Stimulated activated CD8-positive, alpha-beta memory T cell treated with anti-CD3 and anti-CD28 coated beads, Interleukin-4, amount 100 ng/mL, for 24 hours (primary cell): Measurements from ENCODE around the gene CD300E.
"Not testable (repeated sequence)": the region's sequence is repeated elsewhere in the genome, so short reads cannot be mapped to it uniquely, and the experiment has no call there.

Experiments
- DNase-seq: peaks from one replicate; pipeline ENCODE4 v3.0.0-alpha.2; 2020; ENCODE audit warnings: low read depth

Gene CD300E

DNA sequence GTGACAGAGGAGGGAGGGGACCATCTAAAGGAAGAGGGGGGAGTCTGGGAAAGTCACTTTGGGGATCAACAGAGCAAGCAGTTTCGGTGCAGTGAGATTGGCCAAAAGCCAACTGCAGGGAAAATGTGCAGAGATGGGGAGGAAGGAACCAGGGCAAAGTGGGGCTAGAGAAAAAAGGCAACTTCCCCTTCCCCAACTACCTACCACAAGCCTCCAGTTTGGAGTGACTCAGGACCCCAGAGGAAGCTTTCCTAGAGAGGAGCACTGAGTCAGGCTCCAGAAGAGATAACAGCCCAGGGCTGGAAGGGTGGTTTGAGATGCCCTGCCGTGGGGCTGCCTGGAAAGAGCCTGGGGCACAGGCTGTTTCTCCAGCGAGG, 24.5 kb downstream of the CD300E start:
- DNase-seq = no peak

DNA sequence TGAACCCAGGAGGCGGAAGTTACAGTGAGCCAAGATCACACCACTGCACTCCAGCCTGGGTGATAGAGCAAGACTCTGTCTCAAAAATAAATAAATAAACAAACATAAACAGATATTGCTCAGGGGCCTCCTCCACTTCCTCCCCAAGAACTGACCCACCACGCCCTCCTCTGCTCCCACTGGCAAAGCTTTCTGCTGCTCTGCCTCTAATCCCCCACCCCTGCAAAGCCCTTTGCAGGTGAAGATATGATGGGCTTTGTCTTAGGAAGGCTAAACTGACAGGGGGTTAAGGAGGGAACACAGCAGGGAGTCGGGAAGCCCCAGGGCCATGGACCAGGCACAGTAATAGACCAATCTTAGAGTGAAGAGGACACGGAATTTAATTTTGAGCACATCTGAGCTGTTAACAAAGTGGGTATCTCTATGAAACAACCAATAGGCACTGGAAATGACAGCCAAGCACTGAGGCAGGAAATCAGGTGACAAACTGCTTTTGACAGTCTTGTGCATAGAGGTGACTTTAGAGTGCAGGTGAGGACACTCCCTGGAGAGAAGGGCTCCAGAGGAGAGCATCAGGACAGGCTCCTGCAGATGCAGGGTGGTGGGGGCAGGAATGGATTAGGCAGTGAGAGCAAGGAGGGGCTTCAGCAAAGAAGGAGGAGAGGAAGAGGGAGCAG, 25.1 kb downstream of the CD300E start:
- DNase-seq = no peak

DNA sequence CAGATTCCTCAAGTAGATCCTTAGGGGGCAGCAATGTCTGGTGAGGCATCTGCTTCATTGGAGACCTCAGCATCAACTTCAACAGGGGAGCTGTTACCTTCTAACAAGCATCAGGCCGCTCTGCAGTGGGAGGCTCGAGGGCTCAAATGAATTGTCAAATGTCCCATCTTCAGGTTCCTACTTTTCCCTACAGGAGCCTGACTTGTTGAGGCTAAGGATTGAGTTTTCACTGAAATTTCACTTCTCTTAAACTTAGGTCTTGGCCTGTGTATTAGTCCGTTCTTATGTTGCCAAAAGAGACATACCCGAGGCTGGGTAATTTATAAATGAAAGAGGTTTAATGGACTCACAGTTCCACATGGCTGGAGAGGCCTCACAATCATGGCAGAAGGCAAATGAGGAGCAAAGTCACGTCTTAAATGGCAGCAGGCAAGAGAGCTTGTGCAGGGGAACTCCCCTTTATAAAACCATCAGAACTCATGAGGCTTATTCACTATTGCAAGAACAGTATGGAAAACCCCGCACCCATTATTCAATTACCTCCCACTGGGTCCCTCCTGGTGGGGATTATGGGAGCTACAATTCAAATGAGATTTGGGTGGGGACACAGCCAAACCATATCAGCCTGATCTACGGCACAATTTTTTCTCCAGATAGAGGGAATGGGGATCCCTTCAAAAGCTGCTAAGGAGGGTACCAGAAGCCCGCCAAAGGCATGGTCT, 26.3 kb downstream of the CD300E start:
- DNase-seq = no peak

DNA sequence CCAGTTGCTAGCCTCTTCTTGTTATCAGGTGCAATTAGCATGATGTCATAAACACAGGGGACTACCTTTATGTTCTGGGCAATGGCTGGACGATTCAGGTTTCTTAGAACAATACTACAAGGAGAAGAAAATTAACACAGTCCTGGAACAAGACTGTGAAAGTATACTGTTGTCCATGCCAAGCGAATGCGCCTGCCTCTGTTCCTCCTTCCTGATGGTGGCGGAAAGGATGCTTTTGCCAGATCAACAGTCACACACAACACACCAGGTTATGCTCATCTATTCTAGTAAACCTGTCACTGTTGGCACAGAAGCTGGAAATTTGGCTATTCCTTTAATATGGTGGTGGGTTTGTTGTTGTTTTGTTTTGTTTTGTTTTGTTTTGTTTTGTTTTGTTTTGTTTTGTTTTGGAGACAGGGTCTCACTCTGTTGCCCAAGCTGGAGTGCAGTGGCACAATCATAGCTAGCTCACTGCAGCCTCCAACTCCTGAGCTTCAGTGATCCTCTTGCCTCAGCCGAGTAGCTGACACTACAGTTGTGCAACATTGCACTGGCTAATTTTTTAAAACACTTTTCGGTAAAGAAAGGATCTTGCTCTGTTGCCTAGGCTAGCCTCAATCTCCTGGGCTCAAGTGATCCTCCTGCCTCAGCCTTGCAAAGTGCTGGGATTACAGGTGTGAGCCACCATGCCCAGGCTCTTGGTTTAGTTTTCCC, 28.3 kb downstream of the CD300E start:
- DNase-seq = no peak

DNA sequence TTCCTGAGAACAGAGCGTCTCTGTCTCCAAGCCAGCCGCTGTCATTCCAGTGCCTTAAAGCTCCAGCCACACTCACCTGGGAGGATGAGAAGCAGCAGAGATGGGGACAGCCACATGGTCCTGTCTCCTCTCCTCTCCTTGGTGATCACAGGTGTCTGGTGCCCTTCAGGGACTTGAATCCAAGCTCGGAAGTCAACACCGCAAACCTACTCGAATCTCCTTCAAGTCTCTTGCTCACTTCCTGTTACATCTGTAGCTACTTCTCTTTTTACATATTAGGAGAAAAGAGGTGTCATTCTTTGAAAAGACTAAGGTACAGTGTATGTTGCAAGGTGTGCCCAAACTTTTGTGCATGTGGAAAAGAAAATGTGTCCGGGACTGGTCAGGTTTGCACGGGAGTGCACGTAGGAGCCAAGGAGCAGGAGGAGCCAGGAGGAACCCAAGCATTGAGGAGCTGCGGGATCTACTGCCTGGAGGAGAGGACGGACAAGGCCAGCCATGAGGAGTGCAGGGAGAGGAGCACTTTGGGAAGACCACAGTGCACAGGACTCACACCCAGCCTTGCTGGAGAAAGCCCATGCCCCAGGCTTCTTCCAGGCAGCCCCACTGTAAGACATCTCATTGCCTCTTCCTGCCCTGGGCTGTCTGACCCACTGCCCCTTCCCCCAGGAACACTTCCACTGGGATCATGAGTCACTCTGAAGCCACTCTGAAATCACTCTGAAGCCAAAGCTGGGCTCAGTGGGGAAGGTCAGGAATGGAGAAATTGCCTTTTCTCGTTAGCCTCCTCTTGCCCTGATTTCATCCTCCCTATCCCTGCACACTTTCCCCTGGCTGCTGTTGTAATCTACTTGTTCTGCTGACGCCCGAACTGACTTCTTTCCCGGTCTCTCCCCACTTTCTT, 31.2 kb downstream of the CD300E start, which contains the start of gene CD300LD:
CD300LD (minus strand) TSS at position 197 of the 904 bp plus-strand sequence; CDS start at position 116, 81 bp downstream.
- DNase-seq = no peak

DNA sequence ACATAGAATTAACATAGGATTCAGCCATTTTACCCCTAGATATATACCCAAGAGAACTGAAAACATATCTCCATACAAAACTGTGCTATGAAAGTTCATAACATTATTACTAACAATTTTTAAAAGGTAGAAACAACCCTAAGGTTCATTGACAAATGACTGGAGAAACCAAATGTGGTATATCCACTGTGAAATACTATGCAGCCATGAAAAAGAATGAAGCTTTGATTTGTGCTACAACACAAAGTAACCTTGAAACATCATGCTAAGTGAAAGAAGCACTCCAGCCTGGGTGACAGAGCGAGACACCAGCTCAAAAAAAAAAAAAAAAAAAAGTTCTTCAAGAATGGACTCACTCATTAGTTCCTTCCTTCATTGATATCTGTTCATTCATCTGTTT, 32.0 kb downstream of the CD300E start:
- no peak for DNase-seq

DNA sequence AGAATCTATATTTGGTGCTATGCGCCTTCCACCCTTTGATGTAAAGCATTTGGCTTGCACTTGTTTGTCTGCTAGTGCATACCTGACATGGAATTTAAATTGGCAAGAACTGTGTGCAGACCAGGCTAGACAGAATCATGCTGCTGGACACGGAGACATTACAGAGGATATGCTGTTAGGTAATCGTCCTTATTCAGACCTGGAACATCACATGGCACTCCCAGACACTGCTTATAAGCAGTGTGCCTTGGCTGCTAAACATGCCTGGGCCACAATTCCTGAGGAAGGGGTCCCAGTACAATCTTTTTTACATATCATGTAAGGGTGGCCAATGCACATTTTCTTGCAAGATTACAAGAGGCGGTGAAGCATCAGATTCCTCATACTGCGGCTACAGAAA, 37.8 kb downstream of the CD300E start:
- no peak for DNase-seq

DNA sequence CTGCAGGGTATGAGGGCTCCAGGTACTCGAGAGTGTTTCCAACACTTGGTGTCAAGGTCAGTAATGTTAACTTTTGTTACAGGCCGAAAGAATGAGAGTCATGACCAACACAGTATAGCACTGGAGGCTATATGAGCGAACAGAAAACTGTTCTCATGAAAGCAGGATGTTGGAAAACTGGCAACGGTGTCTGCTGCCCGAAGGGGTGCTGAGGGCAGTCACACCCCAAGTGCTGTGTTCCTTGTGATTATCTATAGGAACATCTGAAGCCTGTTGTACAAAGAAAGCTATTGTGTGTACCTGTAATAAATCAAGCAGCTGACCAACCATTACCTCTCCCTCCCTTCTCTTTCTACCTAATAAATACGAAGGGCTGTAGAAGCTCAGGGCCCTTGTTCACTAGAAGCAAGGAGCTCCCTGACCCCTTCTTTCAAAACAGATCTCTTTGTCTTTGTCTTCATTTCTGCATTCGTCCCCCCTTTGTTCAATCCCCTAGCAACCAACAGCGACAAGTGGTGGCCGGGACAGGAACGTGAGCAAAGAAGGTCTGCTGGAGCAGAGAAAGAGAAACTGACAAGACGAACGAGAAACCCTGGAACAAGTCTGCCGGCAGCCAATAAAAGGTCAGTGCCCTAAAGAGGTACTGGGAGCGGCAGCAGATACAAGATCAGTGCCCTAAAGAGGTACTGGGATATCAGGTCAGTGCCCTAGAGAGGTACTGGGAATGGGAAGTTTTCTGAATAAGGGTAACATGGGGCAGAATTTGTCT, 39.1 kb downstream of the CD300E start:
- DNase-seq = no peak

DNA sequence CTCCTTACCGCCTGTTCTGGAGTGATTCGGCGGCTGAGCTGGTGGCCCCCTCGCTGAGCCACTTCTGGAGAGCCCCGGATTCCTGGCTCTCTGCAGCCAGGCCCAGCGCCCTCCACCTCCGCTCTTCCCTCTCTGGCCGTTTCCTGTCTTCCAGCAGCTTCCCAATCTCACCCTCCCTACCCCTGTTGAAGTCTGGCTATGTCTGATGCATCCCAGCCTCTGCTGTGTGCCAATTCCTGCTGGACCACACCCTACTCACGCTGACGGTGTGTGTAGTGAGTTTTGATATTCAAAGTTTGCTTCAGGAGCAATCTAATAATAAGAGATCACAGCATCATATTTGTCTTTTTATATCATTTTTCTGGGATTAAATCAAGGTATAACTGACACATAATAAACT, 40.9 kb downstream of the CD300E start:
- DNase-seq = no peak

DNA sequence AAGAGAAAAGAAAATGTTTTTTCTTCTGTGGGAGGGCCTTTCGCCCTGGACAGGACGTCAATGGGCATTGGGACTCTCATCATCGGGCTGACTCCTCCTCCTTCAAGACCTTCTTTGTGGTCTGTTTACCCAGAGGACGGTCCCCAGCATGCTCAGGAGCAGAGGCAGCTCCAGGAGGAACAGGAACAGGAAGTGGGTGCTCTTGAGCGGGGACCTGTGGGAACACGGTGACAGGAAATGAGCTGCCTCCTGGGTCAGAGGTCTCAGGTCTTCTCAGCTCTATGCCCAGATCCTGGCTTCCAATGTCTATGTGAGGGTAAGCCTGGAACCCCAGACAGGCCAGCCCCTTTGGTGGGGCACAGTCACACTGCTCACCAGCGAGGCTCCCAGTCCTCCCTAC, 43.6 kb downstream of the CD300E start:
- DNase-seq = no peak

DNA sequence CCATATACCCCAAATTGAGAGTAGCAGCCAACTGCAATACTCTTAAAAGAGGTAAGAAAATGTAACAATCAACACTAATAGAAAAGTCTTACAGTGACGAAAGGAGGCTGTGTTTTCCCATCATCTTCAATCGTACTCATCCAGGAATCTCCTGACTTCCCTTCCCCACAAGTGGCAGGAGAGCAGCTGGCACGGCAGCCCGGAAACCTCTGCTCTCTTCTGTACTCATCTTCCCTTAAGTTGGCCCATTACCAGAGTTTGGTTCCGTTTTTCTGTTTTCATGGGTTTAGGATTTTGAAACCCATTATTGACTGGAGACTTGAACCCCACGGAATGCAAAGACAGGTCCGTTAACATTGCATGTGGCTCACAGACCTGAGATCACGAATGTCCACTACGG, 44.6 kb downstream of the CD300E start:
- DNase-seq = no peak

DNA sequence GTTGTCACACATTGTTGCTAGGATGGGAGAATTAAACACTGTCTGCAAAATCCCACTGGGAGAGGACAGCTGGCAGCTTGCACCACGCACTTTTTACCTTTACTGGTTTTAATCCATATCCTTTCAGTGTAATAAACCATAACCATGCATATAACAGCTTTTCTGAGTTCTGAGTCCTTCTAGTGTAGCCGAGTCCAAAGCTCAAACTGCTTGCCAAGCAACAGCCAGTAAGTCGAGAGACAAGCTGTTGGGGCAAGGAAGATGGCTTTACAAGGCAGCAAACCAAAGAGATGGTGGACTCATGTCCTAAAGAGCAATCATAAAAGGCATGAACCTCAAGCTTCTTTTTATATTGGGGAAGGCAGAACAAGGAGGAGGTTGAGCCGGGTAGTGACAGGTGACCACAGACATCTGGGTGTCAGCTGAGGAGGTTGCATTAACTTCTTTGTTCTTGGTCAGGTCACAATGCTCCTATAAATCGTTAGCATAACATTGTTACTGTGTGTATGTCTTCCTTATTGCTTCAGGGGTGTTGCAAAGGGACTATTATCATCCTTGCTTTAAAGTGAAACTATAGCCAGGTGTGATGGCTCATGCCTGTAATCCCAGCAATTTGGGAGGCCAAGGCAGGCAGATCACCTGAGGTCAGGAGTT, 48.9 kb downstream of the CD300E start:
- DNase-seq = no peak

DNA sequence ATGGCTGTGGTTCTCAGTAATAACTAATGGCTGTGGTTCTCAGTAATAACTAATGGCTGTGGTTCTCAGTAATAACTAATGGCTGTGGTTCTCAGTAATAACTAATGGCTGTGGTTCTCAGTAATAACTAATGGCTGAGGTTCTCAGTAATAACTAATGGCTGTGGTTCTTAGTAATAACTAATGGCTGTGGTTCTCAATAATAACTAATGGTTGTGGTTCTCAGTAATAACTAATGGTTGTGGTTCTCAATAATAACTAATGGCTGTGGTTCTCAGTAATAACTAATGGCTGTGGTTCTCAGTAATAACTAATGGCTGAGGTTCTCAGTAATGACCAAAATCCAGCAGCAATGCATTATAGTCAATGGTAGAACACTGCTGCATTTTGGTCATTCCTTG, 49.9 kb downstream of the CD300E start:
- DNase-seq = not testable (repeated sequence)

DNA sequence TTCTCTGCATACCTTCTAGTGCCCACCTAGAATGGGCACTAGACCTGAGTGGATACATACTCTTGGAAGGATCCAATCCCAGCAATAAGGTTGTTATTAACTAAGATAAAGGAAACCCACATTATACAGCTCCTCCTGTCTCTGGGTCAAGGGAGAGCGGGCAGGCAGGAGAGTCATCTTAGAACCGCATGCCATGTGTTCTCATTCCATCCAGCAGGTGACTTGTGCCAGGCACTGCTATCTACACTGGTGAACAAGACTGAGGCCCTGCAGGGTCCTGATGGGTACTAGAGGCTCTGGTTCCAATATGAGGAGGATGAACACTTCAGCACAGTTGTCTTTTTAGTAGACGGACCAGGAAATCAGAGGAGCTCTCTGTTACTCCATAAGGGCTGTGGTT, 50.4 kb downstream of the CD300E start:
- DNase-seq = no peak

DNA sequence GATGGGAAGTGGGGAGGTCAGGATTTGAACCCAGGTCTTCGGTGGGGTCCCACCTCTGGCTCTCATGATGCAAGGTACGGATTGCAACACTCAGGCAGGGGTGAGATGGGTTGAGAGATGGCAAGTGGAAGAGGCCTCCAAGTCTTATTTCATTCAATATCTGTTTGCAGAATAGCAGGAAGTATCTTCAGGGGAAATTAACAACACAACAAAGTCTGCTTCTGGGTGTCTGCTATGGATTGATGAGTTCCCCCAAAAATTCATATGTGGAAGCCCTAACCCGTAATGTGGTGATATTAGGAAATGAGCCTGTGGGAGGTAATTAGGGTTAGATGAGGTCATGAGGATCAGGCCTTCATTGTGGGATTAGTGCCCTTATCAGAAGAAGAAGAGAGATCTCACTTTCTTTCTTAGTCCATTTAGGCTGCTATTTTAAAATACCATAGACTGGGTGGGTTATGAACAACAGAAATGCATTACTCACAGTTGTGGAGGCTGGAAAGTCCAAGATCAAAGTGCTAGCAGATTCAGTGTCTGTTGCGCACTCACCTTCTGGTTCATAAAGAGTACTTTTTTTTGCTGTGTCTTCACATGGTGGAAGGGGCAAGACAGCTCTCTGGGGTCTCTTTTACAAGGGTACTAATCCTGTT, 51.8 kb downstream of the CD300E start:
- no peak for DNase-seq

DNA sequence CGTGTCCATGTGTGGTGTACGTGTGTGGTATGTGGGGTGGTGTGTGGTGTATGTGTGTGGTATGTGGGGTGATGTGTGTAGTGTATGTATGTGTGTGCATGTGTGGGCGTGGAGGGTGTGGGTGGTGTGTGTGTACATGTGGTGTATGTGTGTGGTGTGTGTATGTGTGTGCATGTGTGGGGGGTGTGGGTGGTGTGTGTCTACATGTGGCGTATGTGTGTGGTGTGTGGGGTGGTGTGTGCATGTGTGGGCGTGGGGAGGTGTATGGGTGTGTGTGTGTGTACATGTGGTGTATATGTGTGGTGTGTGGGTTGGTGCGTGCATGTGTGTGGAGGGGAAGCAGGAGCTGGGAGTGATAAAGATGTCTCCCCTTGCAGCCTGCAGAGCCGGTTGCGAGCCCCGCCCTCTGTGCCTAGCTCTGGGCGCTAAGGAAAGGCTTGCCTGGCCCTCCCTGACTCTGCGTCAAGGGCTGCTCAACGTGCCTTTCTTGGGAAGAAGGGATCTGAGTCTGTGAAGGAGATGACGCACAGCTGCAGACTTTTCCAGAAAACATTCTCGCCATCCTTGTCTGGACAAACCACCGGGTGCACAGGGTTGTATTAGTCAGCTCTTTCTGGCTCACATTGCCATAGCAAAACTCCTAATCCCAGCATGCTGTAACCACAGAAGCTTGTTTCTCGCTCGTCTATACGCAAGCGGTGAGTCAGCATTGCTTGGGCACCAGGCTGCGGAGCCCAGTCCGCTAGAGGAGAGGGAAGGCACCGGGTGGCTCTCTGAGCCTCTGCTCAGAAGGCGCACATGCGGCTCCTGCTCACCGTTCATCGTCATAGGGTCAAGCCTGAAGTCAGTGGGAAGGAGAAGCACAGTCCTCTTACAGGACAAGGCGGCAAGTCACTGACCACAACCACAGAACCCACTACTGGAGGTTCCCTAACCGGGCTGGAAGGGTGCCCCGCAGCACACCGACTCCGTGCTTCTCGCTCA, 54.2 kb downstream of the CD300E start:
- DNase-seq = no peak

DNA sequence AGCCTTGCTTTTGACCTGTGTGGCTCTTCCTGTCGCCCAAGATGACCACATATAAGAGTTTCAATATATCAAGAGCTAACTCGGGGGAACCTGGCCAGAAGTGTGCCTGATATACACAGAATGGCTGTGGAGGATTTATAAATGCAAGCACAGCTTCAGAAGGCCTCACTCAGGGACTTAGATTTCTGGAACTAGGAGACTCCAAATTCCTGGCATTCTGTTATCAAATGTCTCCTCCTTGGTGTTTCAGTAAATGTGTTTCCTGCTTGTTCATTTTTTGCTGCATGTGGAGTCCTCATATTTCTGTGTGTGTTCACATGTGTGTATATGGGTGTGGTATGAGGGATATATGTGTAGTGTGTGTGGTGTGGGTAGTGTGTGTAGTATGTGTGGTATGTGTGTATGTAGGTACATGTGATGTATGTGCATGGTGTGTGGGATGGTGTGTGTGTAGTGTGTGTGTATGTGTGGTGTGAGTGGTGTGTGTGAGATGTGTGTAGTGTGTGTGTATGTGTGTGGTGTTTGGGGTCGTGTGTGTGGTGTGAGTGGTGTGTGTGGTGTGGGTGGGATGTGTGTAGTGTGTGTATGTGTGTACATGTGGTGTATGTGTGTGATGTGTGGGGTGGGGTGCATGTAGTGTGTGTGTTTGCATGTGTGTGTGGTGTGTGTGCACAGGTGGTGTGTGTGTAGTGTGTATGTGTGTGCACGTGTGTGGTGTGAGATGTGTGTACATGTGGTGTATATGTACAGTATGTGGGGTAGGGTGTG, 55.2 kb downstream of the CD300E start:
- DNase-seq = no peak

DNA sequence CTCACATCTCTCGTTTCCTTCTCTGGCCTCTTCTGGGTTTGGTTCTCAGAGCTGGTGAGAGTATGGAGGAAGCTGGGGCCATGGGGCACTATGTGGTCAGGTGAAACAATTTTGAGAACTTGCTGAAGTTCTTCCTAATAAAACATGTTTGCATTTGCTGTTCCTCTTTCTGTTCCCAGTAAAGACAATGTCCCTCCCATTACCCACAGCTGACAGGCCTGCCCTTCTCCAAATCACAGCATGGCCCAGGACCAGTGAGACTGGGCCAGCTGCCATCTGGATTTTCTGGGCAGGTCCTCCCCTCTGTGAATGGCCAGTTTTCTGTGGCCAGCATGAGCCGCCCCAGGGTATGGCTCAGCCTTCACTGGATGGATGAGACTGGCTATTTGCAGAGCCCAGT, 56.1 kb downstream of the CD300E start, which contains the start of gene CD300H:
CD300H (minus strand) TSS at position 113 of the 400 bp plus-strand sequence.
- DNase-seq = no peak
